MM.1S (cell line): ENCODE results near the gene SPECC1L.

Source experiments
- DNase-seq: peaks from one replicate; pipeline ENCODE4 v3.0.0-alpha.2; 2015
- H2AFZ ChIP-seq: fragments of 300-600 bp; sonication (generic); 2 replicates; pipeline ENCODE4 v1.6.0; 2016; ENCODE audit warnings: antibody characterized with exemption, low read length
- H3F3A ChIP-seq: fragments of 300-600 bp; sonication (generic); 2 replicates; pipeline ENCODE4 v1.6.1; 2016; ENCODE audit warnings: mild to moderate bottlenecking, antibody characterized with exemption, low read length, moderate library complexity, mixed read lengths; ENCODE audit not compliant: insufficient read depth
- H3K27ac ChIP-seq: fragments of 300-600 bp; sonication (generic); 2 replicates; pipeline ENCODE4 v1.5.1; 2016; ENCODE audit warnings: mild to moderate bottlenecking, low read length
- H3K27me3 ChIP-seq: fragments of 300-600 bp; sonication (generic); replicated peaks from 2 replicates; pipeline ENCODE4 v1.6.0; 2016; ENCODE audit warnings: low read length; ENCODE audit not compliant: insufficient read depth
- H3K36me3 ChIP-seq: fragments of 300-600 bp; sonication (generic); replicated peaks from 2 replicates; pipeline ENCODE4 v1.6.1; 2016; ENCODE audit warnings: mild to moderate bottlenecking, low read length, mixed read lengths; ENCODE audit not compliant: insufficient read depth
- H3K4me1 ChIP-seq: fragments of 300-600 bp; sonication (generic); 2 replicates; pipeline ENCODE4 v1.6.1; 2016; ENCODE audit warnings: low read length, mixed read lengths
- H3K4me2 ChIP-seq: fragments of 300-600 bp; sonication (generic); 2 replicates; pipeline ENCODE4 v1.6.0; 2016; ENCODE audit warnings: low read depth, low read length
- H3K4me3 ChIP-seq: fragments of 300-600 bp; sonication (generic); 2 replicates; pipeline ENCODE4 v1.5.1; 2016; ENCODE audit warnings: low read length, mixed read lengths
- H3K79me2 ChIP-seq: fragments of 300-600 bp; sonication (generic); 2 replicates; pipeline ENCODE4 v1.6.1; 2016; ENCODE audit warnings: mixed run types, low read length, mixed read lengths
- H3K9ac ChIP-seq: fragments of 300-600 bp; sonication (generic); 2 replicates; pipeline ENCODE4 v1.6.1; 2016; ENCODE audit warnings: low read length, mixed read lengths
- H3K9me2 ChIP-seq: fragments of 300-600 bp; sonication (generic); replicated peaks from 2 replicates; pipeline ENCODE4 v1.6.1; 2016; ENCODE audit warnings: mild to moderate bottlenecking, low read length, mixed read lengths; ENCODE audit not compliant: insufficient read depth
- H3K9me3 ChIP-seq: fragments of 300-600 bp; sonication (generic); replicated peaks from 2 replicates; pipeline ENCODE4 v1.6.1; 2016; ENCODE audit warnings: mild to moderate bottlenecking, low read length, mixed read lengths; ENCODE audit not compliant: insufficient read depth
- H4K20me1 ChIP-seq: fragments of 300-600 bp; sonication (generic); 2 replicates; pipeline ENCODE4 v1.6.1; 2016; ENCODE audit warnings: mild to moderate bottlenecking, low read length, moderate library complexity, mixed read lengths; ENCODE audit not compliant: insufficient read depth
- CTCF ChIP-seq: fragments of 300-600 bp; sonication (generic); IDR thresholded peaks from 2 replicates; pipeline ENCODE4 v1.5.1; 2016; ENCODE audit warnings: antibody characterized with exemption, low read length, mixed read lengths
- EZH2 ChIP-seq: fragments of 300-600 bp; sonication (generic); optimal IDR thresholded peaks from 2 replicates; pipeline ENCODE3; 2017; ENCODE audit warnings: low read depth, mild to moderate bottlenecking, antibody characterized with exemption, low read length, mixed read lengths
- EZH2phosphoT487 ChIP-seq: fragments of 300-600 bp; sonication (generic); IDR thresholded peaks from 2 replicates; pipeline ENCODE4 v1.6.1; 2018; ENCODE audit warnings: antibody characterized with exemption, low read length

The SPECC1L gene

GRCh38 chr22:24232124-24232523, 38.5 kb upstream of the SPECC1L start:
- Histone ChIP-seq H3K4me2 (no peak overlapping the region), H4K20me1 (no peaks in the 10 kb centered on the region), H3K36me3 (no peaks in the 10 kb centered on the region), H3K4me3 (no peak overlapping the region), H3K9me3 (no peaks in the 10 kb centered on the region), H3K79me2 (no peaks in the 10 kb centered on the region), H2AFZ (no peak overlapping the region), H3K9ac (no peak overlapping the region), H3K27me3 (no peaks in the 10 kb centered on the region), H3K4me1 (no peaks in the 10 kb centered on the region), H3F3A (no peaks in the 10 kb centered on the region), H3K9me2 (no peaks in the 10 kb centered on the region), H3K27ac (no peak overlapping the region)
- TF ChIP-seq CTCF (no peak), EZH2 (no peak), EZH2phosphoT487 (no peak)
- no peak for DNase-seq

- no peak overlapping the region for H3K4me2 ChIP-seq
- no peak for TF ChIP-seq CTCF
- no peak for TF ChIP-seq EZH2
- no peak for TF ChIP-seq EZH2phosphoT487
Measured at GRCh38 chr22:24232725-24233124, 37.9 kb upstream of the SPECC1L start.

GRCh38 chr22:24233235-24233634, 37.4 kb upstream of the SPECC1L start:
- no peak overlapping the region for H3K4me3 ChIP-seq

More at GRCh38 chr22:24232725-24233124, 37.9 kb upstream of the SPECC1L start:
- H3K36me3 ChIP-seq = no peaks in the 10 kb centered on the region
- no peak overlapping the region for H3K9ac ChIP-seq
- H3K27me3 ChIP-seq = no peaks in the 10 kb centered on the region
- H3K4me3 ChIP-seq = no peak overlapping the region
- H3K9me2 ChIP-seq = no peaks in the 10 kb centered on the region
- DNase-seq = no peak
- H3F3A ChIP-seq = no peaks in the 10 kb centered on the region
- H3K9me3 ChIP-seq = no peaks in the 10 kb centered on the region
- H4K20me1 ChIP-seq = no peaks in the 10 kb centered on the region
- no peak overlapping the region for H2AFZ ChIP-seq
- no peaks in the 10 kb centered on the region for H3K79me2 ChIP-seq
- no peak overlapping the region for H3K27ac ChIP-seq
- no peaks in the 10 kb centered on the region for H3K4me1 ChIP-seq

More at GRCh38 chr22:24233235-24233634, 37.4 kb upstream of the SPECC1L start:
- Histone ChIP-seq H3K36me3 (no peaks in the 10 kb centered on the region), H3K9me2 (no peaks in the 10 kb centered on the region), H3K27ac (no peak overlapping the region), H4K20me1 (no peaks in the 10 kb centered on the region), H3F3A (no peaks in the 10 kb centered on the region), H3K27me3 (no peaks in the 10 kb centered on the region), H3K9me3 (no peaks in the 10 kb centered on the region), H3K79me2 (no peaks in the 10 kb centered on the region), H3K9ac (no peak overlapping the region), H2AFZ (no peak overlapping the region), H3K4me1 (no peaks in the 10 kb centered on the region), H3K4me2 (no peak overlapping the region)
- no peak for DNase-seq
- TF ChIP-seq CTCF = no peak
- TF ChIP-seq EZH2phosphoT487 = no peak
- no peak for TF ChIP-seq EZH2
